Panc1 (cell line): ENCODE measurements around the gene UBASH3B. TPM values are rescaled to one million over a fixed set of nuclear protein-coding genes. Genes with fewer than 3 reads are reported as not detected.

ENCODE experiments used
- ATAC-seq: fragments of 200-7000 bp; cut with Tn5 transposase; 2 replicates; pipeline ENCODE4 v1.9.1; 2020; ENCODE audit warnings: mild to moderate bottlenecking, moderate library complexity
- BruUV-seq: library from RNA; stranded (reverse); fragments of 400-500 nt; replicated peaks from 2 replicates; lab custom pipeline; 2021; lab: Mats Ljungman, UMichigan
- CTCF ChIA-PET: fragments of 300-600 bp; sonication (Branson Sonifier 250); formaldehyde crosslinking; loops from one replicate; lab custom pipeline; 2022; ENCODE audit warnings: antibody characterized with exemption; lab: Charles Lee
- POLR2A ChIA-PET: fragments of 300-600 bp; sonication (Branson Sonifier 250); formaldehyde crosslinking; loops from one replicate; lab custom pipeline; 2022; ENCODE audit warnings: antibody characterized with exemption; lab: Charles Lee
- DNase-seq: peaks from one replicate; pipeline ENCODE4 v3.0.0-alpha.2; 2010; ENCODE audit warnings: low read depth, low spot score
- H3K27ac ChIP-seq: 2 replicates; pipeline ENCODE4 v1.5.1; 2011; ENCODE audit warnings: mild to moderate bottlenecking, low read length, inconsistent platforms
- H3K27me3 ChIP-seq: fragments of 200-500 bp; sonication (Bioruptor generic); 2 replicates; pipeline ENCODE4 v1.6.0; 2014; ENCODE audit warnings: low read length, inconsistent platforms; ENCODE audit not compliant: control insufficient read depth, insufficient read depth
- H3K36me3 ChIP-seq: fragments of 200-500 bp; sonication (Bioruptor generic); 2 replicates; pipeline ENCODE4 v1.5.1; 2014; ENCODE audit warnings: inconsistent platforms, mild to moderate bottlenecking, low read length, moderate library complexity; ENCODE audit not compliant: control insufficient read depth, insufficient read depth
- H3K4me1 ChIP-seq: 2 replicates; pipeline ENCODE4 v1.5.1; 2011; ENCODE audit warnings: inconsistent platforms, mild to moderate bottlenecking, low read length, moderate library complexity; ENCODE audit not compliant: control insufficient read depth, insufficient read depth
- H3K4me3 ChIP-seq, 2 experiments: 2 replicates each; pipeline ENCODE4 v1.5.1; 2011 to 2012; ENCODE audit warnings: low read depth in 2 of 2, low read length in 2 of 2, mild to moderate bottlenecking in 2 of 2, inconsistent platforms in 1 of 2, moderate library complexity in 1 of 2
- H3K9me3 ChIP-seq: fragments of 200-500 bp; sonication (Bioruptor generic); 2 replicates; pipeline ENCODE4 v1.5.1; 2014; ENCODE audit warnings: low read depth, mild to moderate bottlenecking, inconsistent platforms, low read length, moderate library complexity; ENCODE audit not compliant: control insufficient read depth, insufficient read depth
- POLR2AphosphoS5 ChIP-seq: IDR thresholded peaks from 2 replicates; pipeline ENCODE4 v1.6.1; 2012; ENCODE audit warnings: mild to moderate bottlenecking, low read depth, low read length, moderate library complexity
- SIN3A ChIP-seq: IDR thresholded peaks from 2 replicates; pipeline ENCODE4 v1.6.1; 2012; ENCODE audit warnings: low read depth, mild to moderate bottlenecking, low read length, moderate library complexity, borderline replicate concordance; ENCODE audit not compliant: insufficient read depth
- TCF7L2 ChIP-seq: IDR thresholded peaks from 2 replicates; pipeline ENCODE4 v1.6.1; 2011; ENCODE audit warnings: mild to moderate bottlenecking, low read depth, low read length, inconsistent platforms
- in situ Hi-C: cut with HindIII; loops from 2 replicates; pipeline ENCODE4 v1.10.0; 2016; ENCODE audit warnings: low sequenced_read_pairs, low pct_unique_long_range_greater_than_20kb
- intact Hi-C: fragments of 100-400 bp; cut with micrococcal nuclease; formaldehyde crosslinking; loops from one replicate; pipeline ENCODE4 v1.10.0; 2022; ENCODE audit not compliant: unreplicated experiment
- total RNA-seq: library from RNA; stranded (reverse); gene quantifications from one replicate; pipeline ENCODE4 v1.2.1, GENCODE V29; 2021; ENCODE audit not compliant: unreplicated experiment
- TF ChIP-seq, protein P1 (sequence below): fragments of 450-650 bp; IDR thresholded peaks from 2 replicates; pipeline ENCODE4 v1.5.1; 2017; ENCODE audit warnings: mild to moderate bottlenecking
- TF ChIP-seq, protein P2 (sequence below), 2 experiments: IDR thresholded peaks; 2 replicates each; pipeline ENCODE4 v1.6.1; 2011 to 2012; ENCODE audit warnings: low read depth in 2 of 2, control low read depth in 1 of 2, low read length in 1 of 2, mild to moderate bottlenecking in 1 of 2, moderate library complexity in 1 of 2; ENCODE audit not compliant: insufficient read depth in 1 of 2

UBASH3B gene
- total RNA-seq, 1 experiment from 2014 or later, result 55.1 TPM

DNA sequence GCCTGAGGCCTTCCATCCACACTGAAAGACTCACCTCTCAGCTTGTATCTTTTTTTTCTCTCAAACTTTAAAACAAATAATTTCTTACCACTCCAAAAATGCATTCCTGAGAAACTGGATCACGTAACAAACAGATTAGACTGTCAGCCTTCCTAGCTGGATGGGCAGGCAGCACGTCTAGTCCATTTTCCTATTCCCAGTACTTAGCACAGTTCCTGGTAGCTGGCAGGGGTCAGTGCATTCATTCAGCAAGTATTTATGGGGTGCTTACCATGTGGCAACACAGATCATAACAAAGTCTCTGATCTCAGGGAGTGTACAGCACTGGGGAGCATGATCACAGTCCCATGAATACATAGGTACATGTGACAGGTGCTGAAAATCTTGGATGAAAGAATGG, 89.6 kb downstream of the UBASH3B start:
- Histone ChIP-seq H3K36me3 (no peaks in the 10 kb centered on the region), H3K9me3 (no peaks in the 10 kb centered on the region), H3K27me3 (no peaks in the 10 kb centered on the region), H3K4me3 (no peak overlapping the region), H3K4me1 (no peaks in the 10 kb centered on the region; the same call in 1 of the 2 replicates), H3K27ac (no peak overlapping the region)
- ChIA-PET CTCF (no interaction called here), POLR2A (no interaction called here)
- ATAC-seq, result no peak
- intact Hi-C loops, result no loop called here
- in situ Hi-C loops, result no loop called here
- TF ChIP-seq, protein P1, sequence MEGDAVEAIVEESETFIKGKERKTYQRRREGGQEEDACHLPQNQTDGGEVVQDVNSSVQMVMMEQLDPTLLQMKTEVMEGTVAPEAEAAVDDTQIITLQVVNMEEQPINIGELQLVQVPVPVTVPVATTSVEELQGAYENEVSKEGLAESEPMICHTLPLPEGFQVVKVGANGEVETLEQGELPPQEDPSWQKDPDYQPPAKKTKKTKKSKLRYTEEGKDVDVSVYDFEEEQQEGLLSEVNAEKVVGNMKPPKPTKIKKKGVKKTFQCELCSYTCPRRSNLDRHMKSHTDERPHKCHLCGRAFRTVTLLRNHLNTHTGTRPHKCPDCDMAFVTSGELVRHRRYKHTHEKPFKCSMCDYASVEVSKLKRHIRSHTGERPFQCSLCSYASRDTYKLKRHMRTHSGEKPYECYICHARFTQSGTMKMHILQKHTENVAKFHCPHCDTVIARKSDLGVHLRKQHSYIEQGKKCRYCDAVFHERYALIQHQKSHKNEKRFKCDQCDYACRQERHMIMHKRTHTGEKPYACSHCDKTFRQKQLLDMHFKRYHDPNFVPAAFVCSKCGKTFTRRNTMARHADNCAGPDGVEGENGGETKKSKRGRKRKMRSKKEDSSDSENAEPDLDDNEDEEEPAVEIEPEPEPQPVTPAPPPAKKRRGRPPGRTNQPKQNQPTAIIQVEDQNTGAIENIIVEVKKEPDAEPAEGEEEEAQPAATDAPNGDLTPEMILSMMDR, result no peak
- TF ChIP-seq TCF7L2 (no peak), POLR2AphosphoS5 (no peak), SIN3A (no peak)
- TF ChIP-seq, protein P2, sequence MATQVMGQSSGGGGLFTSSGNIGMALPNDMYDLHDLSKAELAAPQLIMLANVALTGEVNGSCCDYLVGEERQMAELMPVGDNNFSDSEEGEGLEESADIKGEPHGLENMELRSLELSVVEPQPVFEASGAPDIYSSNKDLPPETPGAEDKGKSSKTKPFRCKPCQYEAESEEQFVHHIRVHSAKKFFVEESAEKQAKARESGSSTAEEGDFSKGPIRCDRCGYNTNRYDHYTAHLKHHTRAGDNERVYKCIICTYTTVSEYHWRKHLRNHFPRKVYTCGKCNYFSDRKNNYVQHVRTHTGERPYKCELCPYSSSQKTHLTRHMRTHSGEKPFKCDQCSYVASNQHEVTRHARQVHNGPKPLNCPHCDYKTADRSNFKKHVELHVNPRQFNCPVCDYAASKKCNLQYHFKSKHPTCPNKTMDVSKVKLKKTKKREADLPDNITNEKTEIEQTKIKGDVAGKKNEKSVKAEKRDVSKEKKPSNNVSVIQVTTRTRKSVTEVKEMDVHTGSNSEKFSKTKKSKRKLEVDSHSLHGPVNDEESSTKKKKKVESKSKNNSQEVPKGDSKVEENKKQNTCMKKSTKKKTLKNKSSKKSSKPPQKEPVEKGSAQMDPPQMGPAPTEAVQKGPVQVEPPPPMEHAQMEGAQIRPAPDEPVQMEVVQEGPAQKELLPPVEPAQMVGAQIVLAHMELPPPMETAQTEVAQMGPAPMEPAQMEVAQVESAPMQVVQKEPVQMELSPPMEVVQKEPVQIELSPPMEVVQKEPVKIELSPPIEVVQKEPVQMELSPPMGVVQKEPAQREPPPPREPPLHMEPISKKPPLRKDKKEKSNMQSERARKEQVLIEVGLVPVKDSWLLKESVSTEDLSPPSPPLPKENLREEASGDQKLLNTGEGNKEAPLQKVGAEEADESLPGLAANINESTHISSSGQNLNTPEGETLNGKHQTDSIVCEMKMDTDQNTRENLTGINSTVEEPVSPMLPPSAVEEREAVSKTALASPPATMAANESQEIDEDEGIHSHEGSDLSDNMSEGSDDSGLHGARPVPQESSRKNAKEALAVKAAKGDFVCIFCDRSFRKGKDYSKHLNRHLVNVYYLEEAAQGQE (IDR thresholded peaks at IDR 0.05; ENCODE audit: insufficient read depth in 1 of 2, low read depth in 2 of 2, low read length in 1 of 2), result no peak
- BruUV-seq, result no TSS peak
- DNase-seq, result no peak

DNA sequence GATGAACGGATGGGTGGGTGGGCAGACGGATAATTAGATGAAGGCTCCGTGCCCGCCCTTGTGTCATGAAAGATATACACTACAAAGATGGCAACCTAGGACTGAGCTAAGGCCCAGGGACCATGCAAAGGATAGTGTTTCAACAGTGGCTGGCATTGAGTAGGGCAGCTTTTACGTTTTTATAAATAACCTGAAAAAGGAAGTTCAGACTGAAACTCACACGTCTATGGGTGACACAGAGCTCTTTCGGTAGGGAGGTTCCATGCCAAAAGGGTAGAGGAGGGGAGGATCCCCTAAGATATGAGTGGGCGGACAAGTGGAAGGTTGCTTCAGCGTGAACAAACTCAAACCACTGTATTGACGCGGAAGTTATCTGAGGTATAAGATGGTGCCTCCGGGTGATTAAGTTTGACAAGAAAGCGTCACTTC, 90.5 kb downstream of the UBASH3B start:
- TF ChIP-seq TCF7L2, result no peak
- no peak for TF ChIP-seq SIN3A
- TF ChIP-seq, protein P1, result no peak
- no peak for TF ChIP-seq POLR2AphosphoS5
- TF ChIP-seq, protein P2 (IDR thresholded peaks at IDR 0.05; ENCODE audit: insufficient read depth in 1 of 2, low read depth in 2 of 2, low read length in 1 of 2), result no peak
- Histone ChIP-seq H3K4me3 (no peak overlapping the region), H3K36me3 (no peaks in the 10 kb centered on the region), H3K9me3 (no peaks in the 10 kb centered on the region), H3K4me1 (no peaks in the 10 kb centered on the region; the same call in 1 of the 2 replicates), H3K27ac (no peak overlapping the region), H3K27me3 (no peaks in the 10 kb centered on the region)
- no TSS peak for BruUV-seq
- ChIA-PET POLR2A (no interaction called here), CTCF (no interaction called here)
- ATAC-seq (no peak), DNase-seq (no peak)
- in situ Hi-C loops, result no loop called here
- intact Hi-C loops, result no loop called here
